ENCODE results near the gene ARHGAP18.

Gene ARHGAP18, protein sequence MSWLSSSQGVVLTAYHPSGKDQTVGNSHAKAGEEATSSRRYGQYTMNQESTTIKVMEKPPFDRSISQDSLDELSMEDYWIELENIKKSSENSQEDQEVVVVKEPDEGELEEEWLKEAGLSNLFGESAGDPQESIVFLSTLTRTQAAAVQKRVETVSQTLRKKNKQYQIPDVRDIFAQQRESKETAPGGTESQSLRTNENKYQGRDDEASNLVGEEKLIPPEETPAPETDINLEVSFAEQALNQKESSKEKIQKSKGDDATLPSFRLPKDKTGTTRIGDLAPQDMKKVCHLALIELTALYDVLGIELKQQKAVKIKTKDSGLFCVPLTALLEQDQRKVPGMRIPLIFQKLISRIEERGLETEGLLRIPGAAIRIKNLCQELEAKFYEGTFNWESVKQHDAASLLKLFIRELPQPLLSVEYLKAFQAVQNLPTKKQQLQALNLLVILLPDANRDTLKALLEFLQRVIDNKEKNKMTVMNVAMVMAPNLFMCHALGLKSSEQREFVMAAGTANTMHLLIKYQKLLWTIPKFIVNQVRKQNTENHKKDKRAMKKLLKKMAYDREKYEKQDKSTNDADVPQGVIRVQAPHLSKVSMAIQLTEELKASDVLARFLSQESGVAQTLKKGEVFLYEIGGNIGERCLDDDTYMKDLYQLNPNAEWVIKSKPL

DNA sequence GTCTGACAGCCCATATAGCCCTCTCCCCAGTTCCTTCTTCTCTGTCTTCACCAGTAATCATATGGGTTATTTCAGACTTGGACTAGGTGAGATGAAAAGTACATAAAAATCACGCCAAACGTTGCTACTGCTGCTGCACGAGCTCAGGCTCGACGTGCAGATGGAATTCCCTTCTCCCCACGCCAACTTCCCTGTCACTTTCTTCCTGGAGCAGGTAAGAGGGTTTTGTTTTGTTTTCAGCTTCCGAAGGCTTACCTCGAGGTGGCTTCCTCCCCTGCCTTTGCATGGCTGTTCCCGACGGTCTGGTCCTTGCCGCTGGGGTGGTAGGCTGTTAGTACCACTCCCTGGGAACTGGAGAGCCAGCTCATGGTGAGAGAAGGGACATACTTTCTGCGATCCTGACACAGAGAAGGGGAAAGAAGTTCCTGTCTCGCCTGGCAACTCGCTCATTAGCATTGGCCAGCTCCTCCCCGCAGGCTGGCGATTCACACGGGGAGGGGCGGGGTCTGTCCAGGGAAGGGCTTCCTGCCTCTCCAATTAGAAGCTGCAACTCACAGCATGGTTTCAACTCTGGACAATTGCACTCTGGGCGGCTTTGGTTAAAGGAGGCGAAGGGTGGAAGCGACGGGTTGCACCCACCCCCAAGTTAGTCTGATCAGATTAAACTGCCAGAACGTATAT lies at the start of gene ARHGAP18:
ARHGAP18 (minus strand) TSS at position 409 of the 681 bp plus-strand sequence; CDS start at position 368, 41 bp downstream.
- no peak for FAIRE-seq

DNA sequence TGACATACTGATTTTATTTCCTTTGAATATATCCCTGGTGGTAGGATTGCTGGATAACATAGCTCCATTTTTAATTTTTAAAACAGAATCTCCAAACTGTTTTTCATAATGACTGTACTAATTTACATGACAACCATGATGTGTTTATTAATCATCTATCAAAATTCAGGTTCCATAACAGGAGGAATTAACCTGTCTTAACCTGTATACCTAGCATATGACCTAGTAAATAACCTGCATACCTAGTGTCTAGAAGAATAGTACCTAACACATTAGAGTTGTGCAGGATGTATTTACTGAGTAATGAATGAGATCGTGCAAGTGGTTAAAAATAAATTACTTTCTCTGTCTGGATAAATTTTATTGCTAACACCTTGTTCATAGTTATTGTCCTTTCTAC lies 45.8 kb upstream of the ARHGAP18 start:
- no peak for FAIRE-seq

DNA sequence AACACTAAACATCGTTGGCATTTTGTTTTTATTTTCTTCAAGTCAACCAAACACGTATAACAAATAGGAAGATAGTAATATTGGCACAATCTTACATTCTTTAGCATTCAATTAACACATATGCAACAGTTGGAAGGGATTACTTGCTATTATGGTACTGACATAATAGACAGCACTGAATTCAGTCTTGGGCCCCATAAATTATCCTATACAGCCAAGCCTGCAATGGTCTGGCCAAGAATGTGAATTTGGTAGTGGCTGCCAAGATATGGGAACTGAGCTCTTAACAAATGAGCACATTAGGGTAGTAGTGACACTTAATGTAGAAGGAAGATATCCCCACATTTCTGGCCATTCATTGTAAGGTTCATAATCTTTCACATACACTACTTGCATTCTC lies 44.8 kb upstream of the ARHGAP18 start:
- FAIRE-seq, result no peak

DNA sequence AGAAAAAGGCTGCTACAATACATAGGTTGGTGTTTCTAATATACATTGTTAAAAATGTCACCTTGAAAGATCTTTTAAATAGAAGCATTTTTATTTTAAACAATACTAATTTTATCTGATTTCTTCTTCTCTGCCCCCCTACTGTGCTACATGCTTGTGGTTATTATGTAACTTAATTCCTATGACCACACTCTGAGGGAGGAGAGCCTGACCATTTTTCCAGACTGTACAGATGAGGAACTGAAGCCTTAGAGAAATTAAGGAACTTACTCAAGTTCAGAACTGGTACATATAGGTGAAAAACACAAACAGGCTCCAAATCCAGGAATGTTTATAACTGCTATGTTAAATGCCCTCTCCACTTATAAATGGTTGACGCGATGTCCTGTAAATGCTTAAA lies 43.4 kb upstream of the ARHGAP18 start:
- FAIRE-seq, result no peak

DNA sequence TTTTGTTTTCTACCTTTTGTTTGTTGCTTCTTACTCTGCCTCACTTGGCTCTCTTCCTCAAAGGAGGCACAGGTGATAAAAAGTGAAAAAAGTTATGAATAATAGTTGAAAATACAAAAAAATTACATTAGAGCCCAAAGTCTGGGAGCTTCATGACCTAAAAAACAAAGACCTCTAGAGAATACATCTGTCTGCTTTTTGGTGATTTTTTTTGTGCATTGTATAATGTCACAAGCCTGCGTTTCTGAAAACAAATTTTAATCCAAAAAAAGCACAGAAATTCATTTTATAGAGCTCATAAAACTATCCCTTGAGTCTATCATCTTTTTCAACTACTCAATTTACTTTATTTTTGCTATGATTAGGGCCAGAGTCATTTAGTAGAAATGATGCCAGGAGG lies 41.4 kb upstream of the ARHGAP18 start:
- no peak for FAIRE-seq

DNA sequence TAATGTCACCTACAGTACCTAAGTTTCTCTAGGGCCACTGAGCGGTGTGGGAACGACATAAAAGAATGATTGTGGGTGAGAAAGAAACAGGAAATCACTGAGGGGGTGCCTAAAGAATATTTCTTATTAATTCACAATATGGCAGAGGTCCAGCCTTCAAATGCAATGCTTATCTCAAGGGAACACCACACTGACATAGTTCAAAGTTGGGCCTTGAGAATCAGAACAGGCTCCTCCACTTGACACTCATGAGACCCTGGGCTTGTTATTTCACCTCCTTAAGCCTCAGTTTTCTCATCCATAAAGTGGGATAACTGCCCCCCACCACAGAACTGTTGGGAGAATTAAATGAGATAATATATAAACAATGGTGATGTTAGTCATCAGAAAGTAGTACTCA lies 40.4 kb upstream of the ARHGAP18 start:
- no peak for FAIRE-seq

DNA sequence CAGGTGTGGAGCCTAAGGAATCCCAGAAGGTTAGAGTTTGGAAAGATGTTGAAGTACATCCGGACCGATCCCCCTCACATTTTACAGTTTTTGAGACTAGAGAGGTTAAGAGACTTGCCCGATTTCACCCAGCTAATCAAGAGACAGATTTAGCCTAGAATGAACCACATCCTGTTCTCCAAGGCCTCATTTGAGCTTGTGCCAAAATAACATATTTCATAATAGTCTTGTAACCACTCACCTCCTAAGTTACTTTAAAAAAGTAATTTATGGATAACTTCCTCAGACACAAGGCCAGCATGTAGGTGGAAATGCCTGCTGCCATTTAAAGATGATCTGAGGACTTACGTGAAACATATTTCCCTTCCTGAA lies 39.8 kb upstream of the ARHGAP18 start:
- FAIRE-seq, result no peak

DNA sequence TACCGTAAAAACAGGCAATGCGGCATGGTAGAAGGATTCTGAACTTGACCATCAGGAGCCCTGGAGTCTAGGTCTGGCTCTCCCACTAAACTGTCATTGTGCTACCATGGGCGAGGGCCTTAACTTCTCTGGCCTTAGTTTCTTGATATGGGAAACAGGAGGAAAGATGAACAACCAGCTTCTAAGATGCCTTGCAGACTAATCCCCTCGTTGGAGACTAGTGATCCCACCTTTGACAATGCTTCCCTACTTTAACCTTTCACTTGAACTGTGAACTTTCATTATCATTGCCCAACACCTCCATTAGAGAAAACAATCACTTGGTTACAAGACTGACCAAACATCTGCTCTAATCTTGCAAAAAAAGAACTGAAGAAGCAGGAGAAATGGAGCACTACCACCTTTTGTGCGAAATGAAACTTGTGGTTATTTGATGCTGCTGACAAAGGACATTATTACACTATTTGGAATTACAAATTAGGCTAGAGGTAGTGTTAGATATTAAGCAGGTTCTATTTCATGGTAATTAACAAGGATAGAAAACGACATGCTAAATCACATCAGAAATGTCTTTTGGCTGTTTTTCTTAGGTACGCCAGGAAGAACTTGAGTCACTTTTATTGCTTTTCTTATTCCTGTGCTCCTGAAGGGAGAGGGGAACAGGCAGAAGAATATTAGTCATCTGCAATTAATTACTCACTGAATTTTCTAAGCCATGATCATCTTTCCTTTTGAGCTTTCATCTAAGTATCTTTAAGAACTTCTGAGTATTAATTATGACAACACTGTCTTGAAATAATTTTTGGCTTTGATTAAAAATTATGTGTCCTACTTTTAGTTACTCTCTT lies 39.1 kb upstream of the ARHGAP18 start:
- no peak for FAIRE-seq

DNA sequence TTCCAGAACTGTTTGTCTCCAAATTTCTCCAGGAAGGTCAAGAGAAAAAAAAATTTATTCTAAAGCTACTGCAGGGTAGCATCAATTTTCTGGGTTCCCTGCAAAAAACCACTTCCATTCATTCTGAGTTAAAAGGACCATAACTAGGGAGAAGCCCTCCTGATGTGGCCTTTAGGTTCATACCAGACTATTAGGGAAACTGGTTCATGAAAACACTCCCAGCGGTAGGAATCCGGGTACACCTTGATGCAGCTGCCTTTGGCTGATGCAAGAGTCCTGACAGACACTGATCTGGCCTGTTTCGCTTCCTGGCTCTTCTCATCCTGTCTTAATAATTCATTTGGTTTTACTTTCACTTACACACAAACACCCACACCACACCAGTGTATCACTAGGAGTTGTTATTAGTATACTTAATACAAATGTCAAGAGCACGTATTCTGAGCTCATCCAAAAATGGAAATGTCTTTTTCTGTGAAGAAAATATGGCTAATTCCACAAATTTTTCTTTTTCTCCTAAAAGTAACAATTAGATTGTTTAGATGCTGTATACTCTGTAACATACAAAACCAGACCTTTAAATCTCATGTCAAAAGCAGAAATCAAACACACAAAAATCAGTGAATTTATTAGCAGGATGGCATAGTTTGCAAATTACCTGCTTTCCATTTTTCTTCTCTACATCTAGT lies 38.4 kb upstream of the ARHGAP18 start:
- no peak for FAIRE-seq

DNA sequence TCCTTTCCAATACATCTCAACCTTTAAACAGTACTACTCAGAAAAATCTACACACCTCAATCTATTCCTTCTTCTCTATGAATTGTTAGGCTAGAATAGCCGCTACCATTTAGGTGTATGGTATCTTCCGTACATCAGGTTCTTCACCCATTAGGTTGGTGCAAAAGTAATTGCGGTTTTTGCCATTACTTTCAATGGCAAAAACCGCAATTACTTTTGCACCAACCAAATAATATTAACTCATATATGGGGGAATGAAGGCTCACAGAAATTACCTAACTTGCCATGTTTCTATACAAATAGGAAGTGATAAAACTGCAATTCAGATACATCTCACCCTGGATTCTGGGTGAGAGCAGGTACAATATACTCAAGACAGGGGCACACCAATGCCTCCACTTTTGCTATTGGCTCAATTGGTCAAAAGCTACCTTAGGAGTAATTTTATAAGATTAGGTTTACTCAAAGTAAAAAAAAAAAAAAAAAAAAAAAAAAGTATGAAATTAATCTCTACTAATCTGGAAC lies 37.7 kb upstream of the ARHGAP18 start:
- FAIRE-seq, result no peak

DNA sequence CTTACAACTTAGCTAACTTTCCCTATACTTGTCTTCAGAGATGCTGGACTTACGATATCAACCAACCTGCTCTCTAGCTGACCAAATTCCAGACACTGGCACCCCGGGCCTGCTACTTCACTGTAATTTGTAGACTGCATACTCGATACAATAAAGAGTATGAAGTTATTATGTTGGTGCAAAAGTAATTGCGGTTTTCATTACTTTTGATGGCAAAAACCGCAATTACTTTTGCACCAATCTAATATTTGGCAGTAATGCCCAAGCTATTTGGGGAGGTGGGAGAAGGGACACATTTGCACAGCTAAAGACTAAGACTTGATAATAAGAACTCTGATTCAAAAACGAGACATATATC lies 34.9 kb upstream of the ARHGAP18 start:
- FAIRE-seq, result no peak

DNA sequence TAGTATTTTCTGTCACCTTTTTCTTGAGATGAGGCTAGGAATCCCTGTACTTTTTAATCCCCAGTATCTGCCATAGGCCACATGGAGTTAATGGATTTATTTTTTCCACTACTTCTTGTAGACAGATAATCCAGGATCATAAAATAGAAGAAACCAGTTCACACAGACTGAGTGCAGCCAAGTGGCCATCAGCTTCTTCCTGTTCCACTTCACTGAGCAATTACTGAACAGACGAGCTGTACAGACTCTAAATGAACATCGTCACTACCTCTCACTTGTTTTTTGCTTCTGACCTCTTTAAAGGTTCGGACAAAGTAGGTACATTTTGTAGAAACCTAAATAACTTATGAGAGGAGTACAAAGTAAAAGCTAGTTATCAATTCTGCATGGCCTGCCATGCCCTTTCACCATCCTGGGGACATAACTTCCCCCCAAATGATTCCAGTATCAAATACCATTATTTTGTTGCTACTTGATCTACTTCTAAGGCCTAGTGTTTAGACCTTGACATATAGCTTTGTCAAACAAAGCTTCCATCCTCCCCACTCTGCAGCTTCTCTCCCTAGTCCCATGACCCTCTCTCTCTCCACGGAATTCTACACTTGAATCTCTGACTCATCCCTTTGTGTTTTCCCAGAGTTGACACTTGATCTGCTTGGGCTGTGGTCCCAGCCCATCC lies 34.4 kb upstream of the ARHGAP18 start:
- no peak for FAIRE-seq

DNA sequence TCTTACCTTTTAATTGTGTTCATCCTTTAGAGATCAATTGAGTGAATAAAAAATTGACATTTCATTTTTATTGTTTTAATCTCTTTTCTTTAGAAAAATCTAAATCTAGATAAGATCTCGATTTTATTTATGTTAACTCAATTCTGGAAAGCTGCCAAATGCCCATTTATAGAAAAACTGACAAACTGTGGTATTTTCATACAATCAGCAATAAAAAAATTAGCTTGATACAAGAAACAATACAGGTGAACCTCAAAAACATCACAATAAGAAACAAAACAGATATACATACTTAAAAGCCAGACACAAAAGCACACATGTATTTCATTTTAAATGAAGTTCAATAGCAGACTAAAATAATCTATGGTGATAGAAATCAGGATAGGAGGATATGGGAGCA lies 30.0 kb upstream of the ARHGAP18 start:
- no peak for FAIRE-seq

DNA sequence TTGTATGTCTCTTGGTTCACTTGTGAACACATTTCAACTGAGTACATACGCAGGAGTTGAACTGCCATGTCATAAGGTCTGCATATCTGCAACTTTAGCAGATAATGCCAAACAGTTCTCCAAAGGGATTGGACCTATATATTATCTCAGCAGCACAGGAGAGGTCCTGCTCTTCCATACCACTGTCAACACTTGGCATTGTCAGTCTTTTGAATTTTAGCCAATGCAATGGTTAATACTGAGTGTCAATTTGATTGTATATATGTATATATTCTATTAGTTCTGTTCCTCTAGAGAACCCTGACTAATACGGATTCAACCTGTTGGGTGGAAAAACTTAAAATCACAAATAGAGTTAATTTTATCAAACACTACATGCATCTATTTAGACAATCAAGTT lies 26.1 kb upstream of the ARHGAP18 start:
- no peak for FAIRE-seq

DNA sequence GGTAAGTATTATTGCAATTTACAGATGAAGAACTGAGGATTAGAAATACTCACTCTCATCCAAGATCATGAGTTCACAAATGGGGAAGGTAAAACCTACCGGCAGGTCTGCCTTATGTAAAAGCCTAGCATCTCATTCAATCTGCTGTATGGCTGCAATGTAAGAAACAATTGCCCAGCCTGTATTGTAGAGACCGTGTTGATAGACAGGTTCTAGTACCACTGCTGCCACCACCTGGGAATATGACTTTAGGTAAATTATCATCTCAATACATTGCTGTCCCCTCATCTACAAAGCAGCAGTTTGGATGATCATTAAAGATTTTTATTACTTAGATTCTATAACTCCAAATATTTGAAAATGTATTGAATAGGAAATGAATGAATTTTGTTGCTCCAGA lies 23.3 kb upstream of the ARHGAP18 start:
- no peak for FAIRE-seq

DNA sequence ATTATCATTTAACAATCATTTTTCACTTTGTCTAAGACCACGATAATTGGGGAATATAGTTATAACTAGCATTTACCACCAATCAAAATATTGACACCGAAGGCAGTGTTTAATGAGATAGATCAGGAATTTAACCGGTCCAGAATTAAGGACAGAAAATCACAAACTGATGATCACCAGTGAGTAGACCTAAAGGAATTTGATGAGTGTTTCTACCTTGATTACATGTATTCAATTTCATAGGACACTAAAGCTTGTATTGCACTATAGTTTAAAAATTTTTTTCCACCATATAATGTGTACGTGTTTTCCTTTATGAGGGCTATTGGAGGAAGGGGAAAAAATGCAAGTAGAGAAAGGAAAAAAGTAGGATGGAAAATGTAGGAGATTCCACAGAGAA lies 22.6 kb upstream of the ARHGAP18 start:
- FAIRE-seq, result no peak

DNA sequence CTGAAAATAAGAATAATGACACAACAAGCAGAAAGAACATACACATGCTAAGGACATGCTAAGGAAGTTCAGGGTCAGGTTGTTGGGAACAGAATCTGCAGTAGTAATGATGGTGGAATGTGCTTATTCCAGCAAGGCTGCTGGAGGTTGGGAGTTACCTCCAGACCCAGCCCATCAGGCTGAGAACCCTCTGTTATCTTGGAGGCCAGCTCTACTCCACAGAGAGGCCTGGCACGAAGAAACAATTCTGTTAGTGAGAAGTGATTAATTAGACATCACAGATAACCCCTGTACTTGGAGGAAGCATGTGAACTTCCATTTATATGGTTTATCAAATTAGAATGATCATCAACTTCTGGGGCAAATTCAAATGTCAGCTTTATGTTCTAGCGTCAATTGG lies 22.1 kb upstream of the ARHGAP18 start:
- FAIRE-seq, result no peak

DNA sequence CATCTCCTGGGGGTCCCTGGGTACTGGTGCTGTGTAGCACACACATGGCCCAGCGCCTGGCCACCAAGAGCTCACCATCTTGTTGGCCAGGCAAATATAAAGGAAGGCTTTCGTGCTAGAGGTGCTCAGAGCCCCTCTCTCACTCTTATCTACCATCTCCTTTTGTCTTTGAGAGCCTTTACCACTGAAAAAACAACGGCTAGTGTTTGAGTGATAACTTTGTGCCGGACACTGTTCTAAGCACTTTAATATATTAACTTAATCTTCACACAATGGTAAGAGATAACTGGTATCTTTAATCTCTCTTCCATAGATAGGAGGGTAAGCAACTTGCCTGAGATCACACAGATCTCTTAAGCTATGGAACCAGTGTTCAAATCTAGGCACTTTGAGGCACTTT lies 21.5 kb upstream of the ARHGAP18 start:
- FAIRE-seq, result no peak

DNA sequence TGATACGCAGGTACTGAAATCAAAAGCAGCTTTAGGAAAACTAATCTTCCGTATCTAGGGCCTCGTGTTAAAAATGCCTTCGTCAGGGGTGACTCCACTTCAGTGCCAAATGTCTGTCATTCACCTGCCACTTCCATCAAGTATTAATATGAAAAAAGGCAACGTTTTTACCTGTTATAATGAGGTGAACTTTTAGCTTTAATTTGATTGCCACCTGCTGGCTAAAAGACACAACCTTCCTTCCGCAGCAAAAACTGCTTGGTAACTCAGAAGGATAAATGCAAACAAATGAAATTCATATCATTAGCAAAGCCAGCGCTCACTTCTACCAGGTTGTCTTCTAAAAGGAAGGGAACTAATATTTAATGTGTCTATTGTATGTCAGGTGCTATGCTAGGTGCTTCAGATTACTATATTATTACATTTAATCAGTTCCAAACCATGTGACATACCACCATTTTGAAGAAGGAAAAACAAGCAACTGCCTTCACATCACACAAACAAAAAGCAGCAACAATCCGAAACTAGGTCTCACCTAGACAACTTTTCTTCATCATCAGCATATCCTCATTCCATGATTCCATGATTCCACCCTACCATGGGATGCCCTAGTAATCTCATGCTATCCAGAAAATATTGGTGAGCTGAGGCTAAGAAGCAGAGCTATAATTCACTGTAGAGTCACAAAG lies 20.6 kb upstream of the ARHGAP18 start:
- no peak for FAIRE-seq

DNA sequence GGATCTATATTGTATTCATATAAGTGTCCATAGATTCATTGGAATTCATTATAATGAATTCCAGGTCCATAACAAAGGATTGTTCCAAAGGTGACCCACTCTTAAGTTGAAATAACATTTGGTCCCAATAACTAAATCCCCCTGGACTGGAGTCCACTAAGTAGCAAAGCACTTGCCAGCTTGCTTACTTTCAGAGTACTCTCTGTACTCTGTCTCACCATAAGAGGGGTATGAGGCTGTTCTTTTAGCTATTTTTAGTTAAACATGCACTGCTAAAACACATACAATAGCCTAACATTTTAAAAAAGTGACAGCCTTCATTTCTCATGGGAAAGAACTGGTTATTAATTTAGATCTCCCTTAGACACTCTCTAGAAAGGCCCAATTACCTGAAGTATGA lies 16.7 kb upstream of the ARHGAP18 start:
- no peak for FAIRE-seq

DNA sequence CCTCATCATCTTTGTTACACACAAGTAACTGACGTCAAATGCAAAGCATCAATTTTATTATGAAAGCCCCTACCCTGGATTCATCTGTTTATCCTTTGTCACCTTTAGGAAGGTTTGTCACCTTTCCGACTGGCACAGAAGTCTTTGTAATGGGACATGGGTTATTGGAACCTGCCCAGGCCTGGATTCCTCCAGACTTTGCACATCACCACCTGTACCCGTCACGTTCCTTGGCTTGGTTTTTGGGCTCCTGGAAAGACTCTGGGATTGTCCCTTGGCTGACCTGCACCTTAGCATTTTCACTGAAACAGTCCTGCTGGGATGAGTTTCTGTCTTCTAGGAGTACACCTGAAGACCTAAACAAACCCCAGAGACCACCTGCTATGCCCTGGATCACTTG lies 15.4 kb upstream of the ARHGAP18 start:
- FAIRE-seq, result no peak
